HepG2 (cell line): ENCODE measurements around the gene PSMC5.
A peak's percentile ranks its signal among the peaks of the same experiment; 100 is the strongest.

Source experiments
- ETV6 ChIP-seq: sonication (generic); formaldehyde crosslinking; conservative IDR thresholded peaks from 2 replicates; pipeline ENCODE4 v1.4.0; 2020; ENCODE audit warnings: missing genetic modification reagents
- NCOA5 ChIP-seq: sonication (generic); formaldehyde crosslinking; IDR thresholded peaks from 2 replicates; pipeline ENCODE4 v1.4.0; 2020; ENCODE audit warnings: missing genetic modification reagents
- POLR2A ChIP-seq, 2 experiments: IDR thresholded peaks; 2 replicates each; pipeline ENCODE4 v1.6.1; 2011; ENCODE audit warnings: low read depth in 2 of 2, low read length in 2 of 2, mild to moderate bottlenecking in 1 of 2, moderate library complexity in 1 of 2; ENCODE audit not compliant: insufficient read depth in 1 of 2

DNA sequence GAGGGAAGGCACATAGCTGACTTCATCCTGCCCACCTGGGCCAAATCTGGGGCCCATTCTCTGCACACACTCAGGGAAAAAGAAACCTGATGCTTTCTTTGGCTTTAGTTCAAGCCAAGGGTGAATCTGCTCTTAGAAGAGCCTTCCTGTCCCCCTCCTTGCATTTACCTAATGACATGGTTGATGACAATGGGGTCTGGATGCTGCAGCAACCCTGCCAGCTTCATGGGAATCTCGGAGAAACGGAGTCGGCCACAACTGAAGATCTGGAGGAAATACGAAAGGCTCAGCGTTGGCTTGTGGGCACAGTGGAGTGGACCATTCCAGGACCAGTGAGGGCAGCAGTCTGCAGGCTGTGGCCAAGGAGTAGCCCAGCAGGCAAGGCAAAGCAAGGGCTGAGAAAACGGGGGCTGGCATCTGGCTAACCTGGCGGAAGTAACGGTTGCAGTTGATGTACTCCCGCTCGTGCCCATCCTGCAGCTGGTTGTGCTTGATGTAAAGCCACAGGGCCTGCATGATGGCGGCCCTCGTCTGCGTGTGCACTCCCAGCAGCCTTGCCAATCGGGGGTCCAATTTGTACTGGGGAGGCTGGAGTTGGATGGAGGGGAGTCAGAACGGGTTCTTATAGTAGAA, 6.6 kb downstream of the PSMC5 start:
- TF ChIP-seq ETV6, result no peak
- 0 out of 2 replicates have a peak, but pooled peaks have one; percentile 37 for TF ChIP-seq NCOA5 (CRISPR knock-in tag)
- TF ChIP-seq POLR2A (IDR thresholded peaks at IDR 0.05; ENCODE audit: insufficient read depth in 1 of 2, low read depth in 2 of 2, low read length in 2 of 2), result no peak; a peak in 2 of 4 replicates
